NCI-H2081 treated with DMSO at 0.1 percent for 48 hours (cell line): ENCODE data around the gene SKI.

ENCODE experiments used
- DNase-seq: peaks from one replicate; lab custom pipeline; 2025; lab: John Stamatoyannopoulos, UW

The SKI gene

GRCh38 chr1:2339206-2340085, 111.3 kb downstream of the SKI start:
- DNase-seq, result no peak

GRCh38 chr1:2340086-2340917, 112.2 kb downstream of the SKI start:
- no peak for DNase-seq

GRCh38 chr1:2340918-2341254, 112.8 kb downstream of the SKI start:
- DNase-seq, result no peak

- DNase-seq, result no peak
These were observed 113.7 kb downstream of the SKI start for GRCh38 chr1:2341706-2342383.

GRCh38 chr1:2342384-2343022, 114.4 kb downstream of the SKI start:
- DNase-seq, result no peak

GRCh38 chr1:2343023-2343935, 115.2 kb downstream of the SKI start:
- DNase-seq, result no peak

GRCh38 chr1:2344121-2344681, 116.1 kb downstream of the SKI start:
- no peak for DNase-seq

- DNase-seq, result no peak
These were observed 116.7 kb downstream of the SKI start for GRCh38 chr1:2344744-2345296.

- DNase-seq, result no peak
These were observed 117.4 kb downstream of the SKI start for GRCh38 chr1:2345297-2346075.

GRCh38 chr1:2346691-2347408, 118.7 kb downstream of the SKI start:
- no peak for DNase-seq

GRCh38 chr1:2347409-2347785, 119.3 kb downstream of the SKI start:
- no peak for DNase-seq

GRCh38 chr1:2347896-2348295, 119.8 kb downstream of the SKI start:
- no peak for DNase-seq

GRCh38 chr1:2348346-2349325, 120.5 kb downstream of the SKI start:
- DNase-seq, result no peak

GRCh38 chr1:2349806-2350205, 121.7 kb downstream of the SKI start:
- no peak for DNase-seq

GRCh38 chr1:2350501-2350900, 122.4 kb downstream of the SKI start:
- no peak for DNase-seq

GRCh38 chr1:2350911-2351655, 123.0 kb downstream of the SKI start:
- DNase-seq, result no peak

- no peak for DNase-seq
These were observed 123.6 kb downstream of the SKI start for GRCh38 chr1:2351723-2352122.
